Activated naive CD4-positive, alpha-beta T cell treated with Interleukin-2 at 50 U/mL for 16 hours (primary cell): ENCODE data around the gene DOK4.

Experiments
- DNase-seq: peaks from one replicate; pipeline ENCODE4 v3.0.0-alpha.2; 2020

DOK4 gene

GRCh38 chr16:57485916-57486857 lies at the start of gene DOK4:
Gene DOK4, minus strand, starts transcription at chr16:57486493. Its CDS starts 6,986 bp downstream, at chr16:57479507.
- peak; percentile 84 for DNase-seq

- DNase-seq, result peak; percentile 95
Observed at GRCh38 chr16:57535680-57536305, 49.5 kb upstream of the DOK4 start.

- DNase-seq, result no peak
Observed at GRCh38 chr16:57534881-57535658, 48.8 kb upstream of the DOK4 start.

- no peak for DNase-seq
Observed at GRCh38 chr16:57534337-57534880, 48.1 kb upstream of the DOK4 start.

GRCh38 chr16:57533431-57534336 lies 47.4 kb upstream of the DOK4 start:
- DNase-seq, result peak; percentile 27

GRCh38 chr16:57532266-57532625 lies 46.0 kb upstream of the DOK4 start:
- no peak for DNase-seq

GRCh38 chr16:57531635-57532265 lies 45.5 kb upstream of the DOK4 start:
- DNase-seq, result no peak

GRCh38 chr16:57531253-57531575 lies 44.9 kb upstream of the DOK4 start:
- DNase-seq, result no peak

- no peak for DNase-seq
Observed at GRCh38 chr16:57530522-57531252, 44.4 kb upstream of the DOK4 start.

- peak; percentile 68 for DNase-seq
Observed at GRCh38 chr16:57530104-57530521, 43.8 kb upstream of the DOK4 start.

GRCh38 chr16:57529391-57530103 lies 43.3 kb upstream of the DOK4 start:
- DNase-seq, result no peak

GRCh38 chr16:57528499-57529390 lies 42.5 kb upstream of the DOK4 start:
- DNase-seq, result no peak

GRCh38 chr16:57527610-57528360 lies 41.5 kb upstream of the DOK4 start:
- DNase-seq, result no peak

GRCh38 chr16:57527027-57527426 lies 40.7 kb upstream of the DOK4 start:
- DNase-seq, result no peak

- no peak for DNase-seq
Observed at GRCh38 chr16:57526498-57526897, 40.2 kb upstream of the DOK4 start.

- DNase-seq, result no peak
Observed at GRCh38 chr16:57525761-57526160, 39.5 kb upstream of the DOK4 start.

- no peak for DNase-seq
Observed at GRCh38 chr16:57522960-57523359, 36.7 kb upstream of the DOK4 start.

GRCh38 chr16:57519796-57520360 lies 33.6 kb upstream of the DOK4 start:
- peak; percentile 82 for DNase-seq
